ENCODE results near the gene LEP.

GRCh38 chr7:128242661-128243060 is 1.6 kb downstream of the LEP start:
- TF ChIP-seq CTCF (IDR thresholded peaks at IDR 0.05; ENCODE audit: low read depth, low read length, missing input control) (no peak), SP1 (IDR thresholded peaks at IDR 0.05) (no peak), MAX (IDR thresholded peaks at IDR 0.05) (no peak), RAD21 (IDR thresholded peaks at IDR 0.05) (no peak), YY1 (IDR thresholded peaks at IDR 0.05) (no peak), EGR1 (IDR thresholded peaks at IDR 0.05; ENCODE audit: low read depth in 2 of 2) (no peak), NR2F2 (IDR thresholded peaks at IDR 0.05) (no peak), REST (IDR thresholded peaks at IDR 0.05) (no peak)

All from liver (tissue), 3 donors.